Measurements from ENCODE around the gene DAND5. TPM values are rescaled to one million over a fixed set of nuclear protein-coding genes. Genes with fewer than 3 reads are reported as not detected.
"Not testable (repeated sequence)": the region's sequence is repeated elsewhere in the genome, so short reads cannot be mapped to it uniquely, and the experiment has no call there.

The DAND5 gene
- total and polyA plus RNA-seq, 5 donors from 2014 or later: not detected

GRCh38 chr19:12953138-12953798 lies 16.1 kb upstream of the DAND5 start:
- Histone ChIP-seq H3K4me1 (ENCODE audit: control insufficient read depth, insufficient read depth, low read length, poor library complexity, severe bottlenecking) (peaks cover 26% of the 10 kb centered on the region), H3K27me3 (ENCODE audit: control insufficient read depth, insufficient read depth, low read length) (no peaks in the 10 kb centered on the region), H3K27ac (ENCODE audit: insufficient read depth, low read length, poor library complexity, severe bottlenecking) (no peak overlapping the region), H3K36me3 (ENCODE audit: control insufficient read depth, insufficient read depth, low read length) (peaks cover 51% of the 10 kb centered on the region), H3K9me3 (ENCODE audit: control insufficient read depth in 2 of 2, low read length in 2 of 2) (no peaks in the 10 kb centered on the region), H3K4me3 (ENCODE audit: low read depth, low read length) (no peak overlapping the region)
- ATAC-seq (ENCODE audit: low read depth in 2 of 2) (no peak), DNase-seq (no peak)
- Mint-ChIP-seq H3K4me3 (no peak overlapping the region), H3K27me3 (no peaks in the 10 kb centered on the region), H3K36me3 (peaks cover 27% of the 10 kb centered on the region), H3K27ac (peak overlapping the region in 1 of 3 donors; percentile 32), H3K9me3 (no peaks in the 10 kb centered on the region), H3K4me1 (peaks cover 8 to 40% (median 19%) of the 10 kb centered on the region in 4 donors)

DNA sequence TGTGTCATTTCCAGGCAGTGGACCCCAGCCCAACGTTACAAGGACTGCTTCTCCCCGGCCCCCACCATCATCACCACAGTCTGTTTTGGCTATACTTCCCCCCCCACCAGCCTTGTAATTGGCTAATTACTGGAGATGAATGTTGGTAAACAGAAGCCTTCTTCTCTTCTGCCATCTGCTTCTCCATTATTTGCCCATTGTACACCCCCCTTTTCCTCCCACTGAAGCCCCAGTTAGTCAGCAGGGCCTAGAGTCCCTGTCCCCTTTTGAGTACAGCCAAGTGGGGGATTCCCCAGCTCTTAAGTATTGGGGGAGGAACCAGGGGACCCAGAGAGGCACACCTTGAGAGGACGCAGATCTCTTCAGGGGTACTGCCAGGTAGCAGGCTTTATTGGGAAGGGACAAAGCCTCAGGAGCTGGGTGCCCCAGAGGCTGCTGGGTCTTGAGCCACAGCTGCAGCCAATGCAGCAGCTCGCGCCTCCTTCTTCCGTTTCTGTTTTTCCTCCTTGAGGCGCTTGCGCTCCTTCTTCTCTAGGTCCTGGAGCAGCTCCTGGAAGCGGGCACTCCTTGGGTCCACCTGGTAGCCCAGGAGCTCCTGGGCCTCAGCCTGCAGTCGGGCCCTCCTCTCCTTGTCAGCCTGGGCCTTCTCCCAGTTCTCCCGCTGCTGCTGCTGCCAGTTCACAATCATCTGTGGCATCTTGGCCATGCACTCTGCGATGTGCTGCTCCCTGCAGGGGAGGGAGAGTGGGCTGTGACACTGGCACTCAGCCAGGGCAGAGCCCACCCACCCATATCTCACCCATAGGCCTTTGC lies 15.4 kb upstream of the DAND5 start:
- H3K27me3 ChIP-seq (ENCODE audit: control insufficient read depth, insufficient read depth, low read length): no peaks in the 10 kb centered on the region
- peaks cover 45% of the 10 kb centered on the region for H3K36me3 ChIP-seq (ENCODE audit: control insufficient read depth, insufficient read depth, low read length)
- DNase-seq (no peak), ATAC-seq (ENCODE audit: low read depth in 2 of 2) (no peak)
- H3K4me1 ChIP-seq (ENCODE audit: control insufficient read depth, insufficient read depth, low read length, poor library complexity, severe bottlenecking): peaks cover 26% of the 10 kb centered on the region
- Mint-ChIP-seq H3K9me3 (no peaks in the 10 kb centered on the region), H3K4me3 (peak overlapping the region in 2 of 4 donors; percentile 27 to 89), H3K27ac (peak overlapping the region; percentile 69 to 87 (median 79)), H3K4me1 (peaks cover 8 to 40% (median 19%) of the 10 kb centered on the region in 4 donors), H3K27me3 (no peaks in the 10 kb centered on the region), H3K36me3 (peaks cover 27% of the 10 kb centered on the region)
- H3K4me3 ChIP-seq (ENCODE audit: low read depth, low read length): no peak overlapping the region
- no peak overlapping the region for H3K27ac ChIP-seq (ENCODE audit: insufficient read depth, low read length, poor library complexity, severe bottlenecking)
- H3K9me3 ChIP-seq (ENCODE audit: control insufficient read depth in 2 of 2, low read length in 2 of 2): no peaks in the 10 kb centered on the region

DNA sequence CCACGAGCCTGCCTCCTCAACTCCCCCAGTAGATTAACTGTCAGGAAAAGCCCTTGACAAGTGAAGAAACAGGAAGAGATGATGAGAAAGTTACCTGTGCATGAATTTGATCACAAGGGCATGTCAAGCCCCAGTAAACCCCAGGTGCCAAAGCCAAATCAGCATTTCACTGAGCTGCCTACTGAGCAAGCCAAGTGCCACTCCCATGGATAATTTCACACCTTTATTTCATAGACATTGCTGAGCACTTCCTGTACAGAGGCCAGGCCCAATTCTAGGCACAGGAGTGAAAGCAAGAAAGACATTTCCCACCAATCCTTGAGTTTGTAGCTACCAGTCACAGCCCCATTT lies 14.8 kb upstream of the DAND5 start:
- H3K27ac Mint-ChIP-seq: peak overlapping the region; percentile 40 to 87 (median 79)
- Histone ChIP-seq H3K4me3 (ENCODE audit: low read depth, low read length) (no peak overlapping the region), H3K36me3 (ENCODE audit: control insufficient read depth, insufficient read depth, low read length) (peaks cover 39% of the 10 kb centered on the region), H3K9me3 (ENCODE audit: control insufficient read depth in 2 of 2, low read length in 2 of 2) (no peaks in the 10 kb centered on the region), H3K4me1 (ENCODE audit: control insufficient read depth, insufficient read depth, low read length, poor library complexity, severe bottlenecking) (peaks cover 26% of the 10 kb centered on the region), H3K27ac (ENCODE audit: insufficient read depth, low read length, poor library complexity, severe bottlenecking) (no peak overlapping the region), H3K27me3 (ENCODE audit: control insufficient read depth, insufficient read depth, low read length) (no peaks in the 10 kb centered on the region)
- peaks cover 27% of the 10 kb centered on the region for H3K36me3 Mint-ChIP-seq
- DNase-seq (no peak), ATAC-seq (ENCODE audit: low read depth in 2 of 2) (no peak)
- H3K4me3 Mint-ChIP-seq: peak overlapping the region; percentile 27 to 93 (median 87)
- no peaks in the 10 kb centered on the region for H3K9me3 Mint-ChIP-seq
- peaks cover 8 to 40% (median 19%) of the 10 kb centered on the region in 4 donors for H3K4me1 Mint-ChIP-seq
- H3K27me3 Mint-ChIP-seq: no peaks in the 10 kb centered on the region

DNA sequence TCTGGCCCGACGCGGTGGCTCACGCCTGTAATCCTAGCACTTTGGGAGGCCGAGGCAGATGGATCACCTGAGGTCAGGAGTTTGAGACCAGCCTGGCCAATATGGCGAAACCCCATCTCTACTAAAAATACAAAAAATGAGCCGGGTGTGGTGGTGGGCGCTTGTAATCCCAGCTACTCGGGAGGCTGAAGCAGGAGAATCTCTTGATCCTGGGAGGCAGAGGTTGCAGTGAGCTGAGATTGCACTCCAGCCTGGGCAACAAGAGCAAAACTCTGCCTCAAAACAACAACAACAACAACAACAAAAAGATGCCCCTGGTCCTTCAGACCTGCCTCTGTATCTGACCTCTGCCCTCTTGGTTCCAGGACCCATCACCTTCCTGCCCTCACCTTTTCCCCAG lies 13.8 kb upstream of the DAND5 start:
- not testable (repeated sequence) for ATAC-seq (ENCODE audit: low read depth in 2 of 2)
- H3K36me3 ChIP-seq (ENCODE audit: control insufficient read depth, insufficient read depth, low read length): peaks cover 32% of the 10 kb centered on the region
- peaks cover 26% of the 10 kb centered on the region for H3K4me1 ChIP-seq (ENCODE audit: control insufficient read depth, insufficient read depth, low read length, poor library complexity, severe bottlenecking)

GRCh38 chr19:12955996-12956395 lies 13.4 kb upstream of the DAND5 start:
- Histone ChIP-seq H3K4me3 (ENCODE audit: low read depth, low read length) (peak overlapping the region; percentile 19), H3K36me3 (ENCODE audit: control insufficient read depth, insufficient read depth, low read length) (peaks cover 29% of the 10 kb centered on the region), H3K27ac (ENCODE audit: insufficient read depth, low read length, poor library complexity, severe bottlenecking) (peak overlapping the region; percentile 81), H3K9me3 (ENCODE audit: control insufficient read depth in 2 of 2, low read length in 2 of 2) (no peaks in the 10 kb centered on the region), H3K4me1 (ENCODE audit: control insufficient read depth, insufficient read depth, low read length, poor library complexity, severe bottlenecking) (peaks cover 26% of the 10 kb centered on the region), H3K27me3 (ENCODE audit: control insufficient read depth, insufficient read depth, low read length) (no peaks in the 10 kb centered on the region)
- peaks cover 8 to 34% (median 19%) of the 10 kb centered on the region in 4 donors for H3K4me1 Mint-ChIP-seq
- peak overlapping the region; percentile 85 to 93 (median 88) for H3K4me3 Mint-ChIP-seq
- ATAC-seq (ENCODE audit: low read depth in 2 of 2) (no peak), DNase-seq (no peak)
- no peaks in the 10 kb centered on the region for H3K9me3 Mint-ChIP-seq
- peak overlapping the region; percentile 58 to 87 (median 84) for H3K27ac Mint-ChIP-seq
- H3K27me3 Mint-ChIP-seq: no peaks in the 10 kb centered on the region
- H3K36me3 Mint-ChIP-seq: peaks cover 18% of the 10 kb centered on the region

More for the DNA sequence above, 13.8 kb upstream of the DAND5 start:
- not testable (repeated sequence) for H3K9me3 ChIP-seq (ENCODE audit: control insufficient read depth in 2 of 2, low read length in 2 of 2); DNase-seq; H3K9me3 Mint-ChIP-seq; H3K27me3 ChIP-seq (ENCODE audit: control insufficient read depth, insufficient read depth, low read length); H3K27me3 Mint-ChIP-seq
- peak overlapping the region; percentile 19 for H3K4me3 ChIP-seq (ENCODE audit: low read depth, low read length)
- H3K27ac Mint-ChIP-seq: peak overlapping the region; percentile 58 to 87 (median 84)
- peak overlapping the region; percentile 81 for H3K27ac ChIP-seq (ENCODE audit: insufficient read depth, low read length, poor library complexity, severe bottlenecking)
- H3K36me3 Mint-ChIP-seq: peaks cover 21% of the 10 kb centered on the region
- H3K4me1 Mint-ChIP-seq: peaks cover 8 to 34% (median 19%) of the 10 kb centered on the region in 4 donors
- peak overlapping the region; percentile 85 to 93 (median 88) for H3K4me3 Mint-ChIP-seq

- peaks cover 12% of the 10 kb centered on the region for H3K36me3 Mint-ChIP-seq
- H3K9me3 Mint-ChIP-seq: no peaks in the 10 kb centered on the region
- H3K27me3 Mint-ChIP-seq: no peaks in the 10 kb centered on the region
- H3K27ac ChIP-seq (ENCODE audit: insufficient read depth, low read length, poor library complexity, severe bottlenecking): peak within 1 kb of the TSS; percentile 81
- H3K9me3 ChIP-seq (ENCODE audit: control insufficient read depth in 2 of 2, low read length in 2 of 2): no peaks in the 10 kb centered on the region
- no peaks in the 10 kb centered on the region for H3K27me3 ChIP-seq (ENCODE audit: control insufficient read depth, insufficient read depth, low read length)
- H3K4me1 ChIP-seq (ENCODE audit: control insufficient read depth, insufficient read depth, low read length, poor library complexity, severe bottlenecking): peaks cover 26% of the 10 kb centered on the region
- peak; percentile 68 to 90 (median 82) for DNase-seq
- peak within 1 kb of the TSS; percentile 76 to 91 (median 87) for H3K27ac Mint-ChIP-seq
- H3K4me3 ChIP-seq (ENCODE audit: low read depth, low read length): peak within 1 kb of the TSS; percentile 77
- ATAC-seq (ENCODE audit: low read depth in 2 of 2): peak; percentile 97 to 98
- peaks cover 26% of the 10 kb centered on the region for H3K36me3 ChIP-seq (ENCODE audit: control insufficient read depth, insufficient read depth, low read length)
- peaks cover 8 to 34% (median 19%) of the 10 kb centered on the region in 4 donors for H3K4me1 Mint-ChIP-seq
- peak within 1 kb of the TSS; percentile 89 to 94 (median 91) for H3K4me3 Mint-ChIP-seq
These were observed 12.7 kb upstream of the DAND5 start, which contains the start of gene GADD45GIP1 for GRCh38 chr19:12956446-12957388. GADD45GIP1 (minus strand) TSS chr19:12957223; CDS start chr19:12957212, 11 bp downstream.

DNA sequence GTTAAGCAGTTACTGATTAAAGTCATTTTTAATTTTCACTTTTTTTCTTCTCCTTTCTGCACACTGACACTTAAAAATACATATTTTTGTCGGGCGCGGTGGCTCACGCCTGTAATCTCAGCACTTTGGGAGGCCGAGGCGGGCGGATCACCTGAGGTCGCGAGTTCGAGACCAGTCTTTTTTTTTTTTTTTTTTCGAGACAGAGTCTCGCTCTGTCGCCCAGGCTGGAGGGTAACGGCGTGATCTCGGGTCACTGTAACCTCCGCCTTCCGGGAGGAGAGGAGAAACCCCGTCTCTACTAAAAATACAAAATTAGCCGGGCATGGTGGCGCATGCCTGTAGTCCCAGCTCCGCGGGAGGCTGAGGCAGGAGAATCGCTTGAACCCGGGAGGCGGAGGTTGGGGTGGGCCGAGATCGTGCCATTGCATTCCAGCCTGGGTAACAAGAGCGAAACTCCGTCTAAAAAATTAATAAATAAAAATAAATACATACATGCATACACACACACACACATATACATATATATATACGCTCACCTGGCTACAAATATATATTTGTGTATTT lies 11.9 kb upstream of the DAND5 start:
- H3K4me3 Mint-ChIP-seq: peak overlapping the region; percentile 89 to 94 (median 91)
- not testable (repeated sequence) for H3K36me3 Mint-ChIP-seq; H3K9me3 Mint-ChIP-seq; H3K27me3 Mint-ChIP-seq; H3K9me3 ChIP-seq (ENCODE audit: control insufficient read depth in 2 of 2, low read length in 2 of 2); DNase-seq; H3K27me3 ChIP-seq (ENCODE audit: control insufficient read depth, insufficient read depth, low read length)
- Histone ChIP-seq H3K36me3 (ENCODE audit: control insufficient read depth, insufficient read depth, low read length) (peaks cover 19% of the 10 kb centered on the region), H3K4me3 (ENCODE audit: low read depth, low read length) (peak overlapping the region; percentile 74), H3K4me1 (ENCODE audit: control insufficient read depth, insufficient read depth, low read length, poor library complexity, severe bottlenecking) (peaks cover 26% of the 10 kb centered on the region), H3K27ac (ENCODE audit: insufficient read depth, low read length, poor library complexity, severe bottlenecking) (peak overlapping the region; percentile 81)
- peaks cover 8 to 34% (median 19%) of the 10 kb centered on the region in 4 donors for H3K4me1 Mint-ChIP-seq
- ATAC-seq (ENCODE audit: low read depth in 2 of 2): peak; percentile 14 to 17
- peak overlapping the region; percentile 60 to 91 (median 87) for H3K27ac Mint-ChIP-seq
